ENCODE measurements around the gene UBE2Q1.

UBE2Q1 gene

DNA sequence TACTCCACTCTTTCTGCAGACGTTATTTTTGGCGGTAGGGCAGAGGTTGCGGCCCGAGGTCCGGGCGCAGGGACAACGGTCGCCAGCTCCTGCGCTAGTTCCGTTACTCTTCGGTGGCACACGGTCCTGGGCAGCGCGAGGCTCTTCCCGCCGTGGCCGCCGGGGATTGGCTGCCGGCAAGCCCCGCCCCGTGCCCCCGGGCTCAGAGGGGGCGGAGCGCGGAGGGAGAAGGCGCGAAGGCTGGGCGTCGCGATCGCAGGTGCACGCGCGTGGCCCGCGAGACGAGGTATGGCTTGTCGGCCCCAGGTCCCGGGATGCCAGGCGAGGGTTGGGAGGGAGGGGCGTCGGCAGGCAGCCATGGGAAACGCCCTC lies 55.7 kb downstream of the UBE2Q1 start:
- no peak for DNase-seq (ENCODE audit: low read depth in 3 of 3)

DNA sequence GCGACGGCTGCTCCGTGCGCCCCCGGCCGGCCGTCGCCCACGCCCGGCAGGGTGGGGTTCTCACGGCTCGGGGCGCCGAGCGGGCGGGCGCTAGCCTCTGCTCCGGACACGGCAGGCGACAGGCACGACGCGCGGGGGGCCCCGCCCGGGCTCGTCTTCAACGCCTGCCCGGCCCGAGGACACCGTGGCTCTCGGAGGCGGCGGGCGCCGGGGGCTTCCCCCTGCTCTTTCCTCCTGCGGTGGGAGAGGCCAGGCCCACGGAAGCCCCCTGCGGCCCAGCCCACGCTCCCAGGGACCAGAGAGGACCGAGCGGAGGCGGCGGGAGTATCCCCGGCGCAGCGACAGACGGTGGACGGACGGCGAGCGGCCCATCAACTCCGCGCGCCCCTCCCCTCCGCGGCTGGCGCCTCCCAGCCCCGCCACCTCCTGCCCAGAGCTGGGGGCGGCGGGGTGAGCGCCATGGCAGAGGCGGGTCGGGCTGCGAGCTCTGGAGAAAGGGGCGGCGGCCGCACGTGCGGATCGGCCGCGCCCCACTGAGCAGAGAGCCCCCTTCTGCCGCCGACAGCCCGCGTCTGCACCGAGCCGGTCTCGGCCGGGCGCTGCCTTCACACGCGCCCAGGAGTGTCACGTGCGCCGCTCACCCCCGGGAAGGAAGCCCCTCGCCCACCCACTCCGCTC lies 56.3 kb downstream of the UBE2Q1 start, which contains the start of the genes SHE and TDRD10:
SHE (minus strand) TSS at position 347 of the 678 bp plus-strand sequence. CDS start 386 bp downstream, outside the sequence.
TDRD10 (plus strand) TSS at position 154 of the 678 bp plus-strand sequence. CDS start 4,685 bp downstream, outside the sequence.
- no peak for DNase-seq (ENCODE audit: low read depth in 3 of 3)

DNA sequence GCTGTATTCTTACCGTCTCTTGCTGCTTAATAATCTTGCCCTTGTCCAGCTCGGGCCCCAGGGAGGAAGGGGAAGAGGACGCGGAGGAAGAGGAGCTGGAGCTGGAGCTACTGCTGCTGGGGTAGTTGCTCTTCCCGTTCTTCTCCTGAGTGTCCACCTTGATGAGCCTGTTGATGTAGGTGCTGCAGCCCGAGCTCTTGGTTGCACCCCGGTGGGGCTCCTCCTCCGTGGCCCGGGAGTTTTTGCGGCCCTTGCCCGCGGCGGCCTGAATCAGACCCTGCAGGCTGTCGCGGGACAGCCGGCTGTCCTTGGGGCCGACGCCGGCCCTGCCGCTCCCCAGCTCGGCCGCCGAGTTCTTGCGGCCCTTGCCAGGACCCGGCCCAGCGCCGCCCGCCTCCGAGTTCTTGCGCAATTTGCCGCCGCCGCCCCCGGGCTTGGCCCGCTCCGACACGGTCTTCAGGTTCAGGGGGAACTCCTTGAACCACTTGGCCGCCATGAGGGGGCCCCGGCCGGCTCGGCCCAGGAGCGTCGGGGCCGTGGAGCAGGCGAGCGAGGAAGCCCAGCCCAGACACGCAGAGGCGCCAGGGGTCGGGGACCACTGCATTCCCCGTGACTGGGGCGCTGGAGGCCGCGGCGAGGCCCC lies 56.9 kb downstream of the UBE2Q1 start:
- DNase-seq (ENCODE audit: low read depth in 3 of 3): no peak

DNA sequence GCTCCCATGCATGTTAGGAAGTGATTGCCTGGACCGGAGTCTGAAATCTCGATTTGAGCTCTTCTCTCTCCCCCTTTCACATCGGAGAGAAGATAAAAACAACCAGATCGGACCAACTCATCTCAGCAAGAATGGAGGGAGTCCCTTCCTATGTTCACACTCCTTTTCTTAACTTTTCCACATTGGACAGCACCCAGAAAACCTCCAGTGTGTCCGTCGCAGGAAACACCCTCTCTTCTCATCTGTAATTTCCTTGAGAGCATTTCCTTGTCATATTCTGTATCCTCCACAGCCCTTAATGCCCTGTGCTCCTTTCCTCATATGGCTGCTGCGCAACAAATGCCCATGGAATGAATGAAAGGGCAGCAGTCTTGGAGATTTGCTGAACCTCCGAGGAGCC lies 57.9 kb downstream of the UBE2Q1 start:
- no peak for DNase-seq (ENCODE audit: low read depth in 3 of 3)

DNA sequence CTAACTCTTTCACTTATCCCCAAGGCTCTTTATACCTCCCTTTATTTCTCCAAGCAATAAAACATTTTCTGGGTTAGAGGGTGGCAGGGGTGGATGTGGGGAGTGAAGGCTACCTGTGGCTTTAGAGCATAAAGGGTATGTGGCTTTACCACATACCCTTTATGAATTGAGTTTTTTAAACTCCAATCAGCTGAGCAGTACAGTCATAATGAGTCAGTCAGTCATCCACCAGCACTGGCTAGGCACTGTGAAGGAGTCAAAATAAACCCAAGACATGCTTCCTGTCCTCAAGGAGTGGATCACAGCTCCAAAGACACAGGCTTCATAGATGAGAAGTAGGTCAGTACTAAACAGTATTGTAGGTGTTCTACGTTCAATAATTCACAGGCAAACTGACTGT lies 59.0 kb downstream of the UBE2Q1 start:
- DNase-seq (ENCODE audit: low read depth in 3 of 3): no peak
